ENCODE measurements around the gene TBC1D8B. TPM values are rescaled to one million over a fixed set of nuclear protein-coding genes. Genes with fewer than 3 reads are reported as not detected.

Gene TBC1D8B
- total RNA-seq, 2 experiments from 2014 or later = 1.4 to 6.1 TPM

- Histone ChIP-seq H3K4me1 (ENCODE audit: insufficient read depth, low read length, poor library complexity, severe bottlenecking) (no peaks in the 10 kb centered on the region), H2AFZ (ENCODE audit: low read length) (no peak overlapping the region), H3K27ac (ENCODE audit: low read depth, low read length, poor library complexity, severe bottlenecking) (no peak overlapping the region), H3K9me3 (ENCODE audit: low read length) (no peaks in the 10 kb centered on the region), H3K9me2 (ENCODE audit: insufficient read depth, low read length) (no peaks in the 10 kb centered on the region), H3K36me3 (ENCODE audit: insufficient read depth, low read length) (no peaks in the 10 kb centered on the region), H3K4me3 (ENCODE audit: low read depth, low read length, poor library complexity, severe bottlenecking) (no peak overlapping the region), H3K4me2 (ENCODE audit: low read length) (no peak overlapping the region), H3K79me2 (ENCODE audit: insufficient read depth, low read depth, low read length) (no peaks in the 10 kb centered on the region), H4K20me1 (ENCODE audit: insufficient read depth, low read length) (no peaks in the 10 kb centered on the region)
- ChIA-PET POLR2A (interaction anchor here (0.9 kb wide), 1 partner anchor 29 kb away, joined by 3 read pairs; no protein-coding TSS in a partner anchor), CTCF (ENCODE audit: unreplicated experiment) (no interaction called here)
- no TSS peak for BruUV-seq (replicated peaks)
- intact Hi-C loops (cut with micrococcal nuclease; ENCODE audit: unreplicated experiment) = loop anchor here (5.0 to 10.0 kb wide), 3 partner anchors 532 to 1000 kb away; no protein-coding TSS in a partner anchor
- DNase-seq (ENCODE audit: low spot score) = no peak
- no peak for TF ChIP-seq EZH2phosphoT487 (IDR thresholded peaks at IDR 0.05; ENCODE audit: borderline replicate concordance, low read depth, low read length)
- no peak for TF ChIP-seq CTCF (conservative IDR thresholded peaks at IDR 0.05; ENCODE audit: low read length)
These were observed 92.5 kb downstream of the TBC1D8B start for GRCh38 chrX:106894978-106895452.

- no peaks in the 10 kb centered on the region for H3K36me3 ChIP-seq (ENCODE audit: insufficient read depth, low read length)
- no peaks in the 10 kb centered on the region for H3K4me1 ChIP-seq (ENCODE audit: insufficient read depth, low read length, poor library complexity, severe bottlenecking)
- H3K79me2 ChIP-seq (ENCODE audit: insufficient read depth, low read depth, low read length) = no peaks in the 10 kb centered on the region
- H3K4me3 ChIP-seq (ENCODE audit: low read depth, low read length, poor library complexity, severe bottlenecking) = no peak overlapping the region
- intact Hi-C loops (cut with micrococcal nuclease; ENCODE audit: unreplicated experiment) = loop anchor here (5.0 to 10.0 kb wide), 3 partner anchors 530 to 998 kb away; no protein-coding TSS in a partner anchor
- POLR2A ChIA-PET = interaction anchor here (0.8 to 1.1 kb wide), 2 partner anchors 18 to 768 kb away, joined by 3 to 4 read pairs; no protein-coding TSS in a partner anchor
- no peak overlapping the region for H3K27ac ChIP-seq (ENCODE audit: low read depth, low read length, poor library complexity, severe bottlenecking)
- H3K9me3 ChIP-seq (ENCODE audit: low read length) = no peaks in the 10 kb centered on the region
- no TSS peak for BruUV-seq (replicated peaks)
- no peaks in the 10 kb centered on the region for H4K20me1 ChIP-seq (ENCODE audit: insufficient read depth, low read length)
- H3K4me2 ChIP-seq (ENCODE audit: low read length) = no peak overlapping the region
- CTCF ChIA-PET (ENCODE audit: unreplicated experiment) = no interaction called here
- H3K9me2 ChIP-seq (ENCODE audit: insufficient read depth, low read length) = no peaks in the 10 kb centered on the region
- H2AFZ ChIP-seq (ENCODE audit: low read length) = no peak overlapping the region
- no peak for TF ChIP-seq CTCF (conservative IDR thresholded peaks at IDR 0.05; ENCODE audit: low read length)
- DNase-seq (ENCODE audit: low spot score) = no peak
These were observed 94.8 kb downstream of the TBC1D8B start for GRCh38 chrX:106897259-106897658.

- BruUV-seq (replicated peaks) = no TSS peak
- intact Hi-C loops (cut with micrococcal nuclease; ENCODE audit: unreplicated experiment) = loop anchor here (5.0 to 10.0 kb wide), 3 partner anchors 529 to 996 kb away; no protein-coding TSS in a partner anchor
- Histone ChIP-seq H3K9me2 (ENCODE audit: insufficient read depth, low read length) (no peaks in the 10 kb centered on the region), H3K4me2 (ENCODE audit: low read length) (no peak overlapping the region), H3K36me3 (ENCODE audit: insufficient read depth, low read length) (no peaks in the 10 kb centered on the region), H2AFZ (ENCODE audit: low read length) (no peak overlapping the region), H3K27ac (ENCODE audit: low read depth, low read length, poor library complexity, severe bottlenecking) (no peak overlapping the region), H3K79me2 (ENCODE audit: insufficient read depth, low read depth, low read length) (no peaks in the 10 kb centered on the region), H3K9me3 (ENCODE audit: low read length) (no peaks in the 10 kb centered on the region), H3K4me3 (ENCODE audit: low read depth, low read length, poor library complexity, severe bottlenecking) (no peak overlapping the region), H4K20me1 (ENCODE audit: insufficient read depth, low read length) (no peaks in the 10 kb centered on the region), H3K4me1 (ENCODE audit: insufficient read depth, low read length, poor library complexity, severe bottlenecking) (no peaks in the 10 kb centered on the region)
- POLR2A ChIA-PET = interaction anchor here (0.6 to 1.1 kb wide), 3 partner anchors 19 to 88 kb away, joined by 3 to 4 read pairs (median 4); no protein-coding TSS in a partner anchor
- CTCF ChIA-PET (ENCODE audit: unreplicated experiment) = no interaction called here
- TF ChIP-seq CTCF (conservative IDR thresholded peaks at IDR 0.05; ENCODE audit: low read length) (peak; percentile 70), EZH2phosphoT487 (IDR thresholded peaks at IDR 0.05; ENCODE audit: borderline replicate concordance, low read depth, low read length) (no peak)
- DNase-seq (ENCODE audit: low spot score) = peak; percentile 53
These were observed 96.0 kb downstream of the TBC1D8B start for GRCh38 chrX:106898462-106898861.

All from OCI-LY7 (cell line).